ENCODE measurements around the gene MC3R.
"Not testable (repeated sequence)": the region's sequence is repeated elsewhere in the genome, so short reads cannot be mapped to it uniquely, and the experiment has no call there.

MC3R gene
- 0 reads per million in 4 donors for total RNA-seq

GRCh38 chr20:56247954-56248782 lies at the start of gene MC3R:
Gene MC3R (plus strand): TSS chr20:56248732. CDS start chr20:56248844, 112 bp downstream.
- peak in 3 of 5 donors; percentile 5 to 28 (median 27) for DNase-seq

- no peak for DNase-seq
These were observed 48.1 kb upstream of the MC3R start for GRCh38 chr20:56200456-56200855.

- no peak for DNase-seq
These were observed 45.9 kb upstream of the MC3R start for GRCh38 chr20:56202493-56203077.

- DNase-seq, result no peak
These were observed 44.3 kb upstream of the MC3R start for GRCh38 chr20:56204206-56204605.

- no peak for DNase-seq
These were observed 43.2 kb upstream of the MC3R start for GRCh38 chr20:56205346-56205745.

GRCh38 chr20:56207656-56208055 lies 40.9 kb upstream of the MC3R start:
- DNase-seq, result no peak

GRCh38 chr20:56208121-56208520 lies 40.4 kb upstream of the MC3R start:
- no peak for DNase-seq

- no peak for DNase-seq
These were observed 37.5 kb upstream of the MC3R start for GRCh38 chr20:56211051-56211450.

GRCh38 chr20:56212091-56212490 lies 36.4 kb upstream of the MC3R start:
- no peak for DNase-seq

- no peak for DNase-seq
These were observed 35.2 kb upstream of the MC3R start for GRCh38 chr20:56213321-56213720.

- no peak for DNase-seq
These were observed 33.4 kb upstream of the MC3R start for GRCh38 chr20:56215115-56215514.

GRCh38 chr20:56217829-56218228 lies 30.7 kb upstream of the MC3R start:
- DNase-seq, result no peak

- DNase-seq, result not testable (repeated sequence)
These were observed 27.3 kb upstream of the MC3R start for GRCh38 chr20:56221186-56221585.

- no peak for DNase-seq
These were observed 26.3 kb upstream of the MC3R start for GRCh38 chr20:56222201-56222600.

- DNase-seq, result no peak
These were observed 25.6 kb upstream of the MC3R start for GRCh38 chr20:56222945-56223344.

- DNase-seq, result no peak
These were observed 25.2 kb upstream of the MC3R start for GRCh38 chr20:56223352-56223751.

- DNase-seq, result no peak
These were observed 20.5 kb upstream of the MC3R start for GRCh38 chr20:56228021-56228420.

- DNase-seq, result no peak
These were observed 18.7 kb upstream of the MC3R start for GRCh38 chr20:56229812-56230211.

- DNase-seq, result no peak
These were observed 14.4 kb upstream of the MC3R start for GRCh38 chr20:56234110-56234509.

GRCh38 chr20:56237335-56237734 lies 11.2 kb upstream of the MC3R start:
- no peak for DNase-seq

- DNase-seq, result no peak
These were observed 4.3 kb upstream of the MC3R start for GRCh38 chr20:56244259-56244658.

GRCh38 chr20:56245761-56246160 lies 2.8 kb upstream of the MC3R start:
- DNase-seq, result no peak

GRCh38 chr20:56249244-56249955 lies 868 bp downstream of the MC3R start:
- peak in 1 of 5 donors; percentile 3 for DNase-seq

- DNase-seq, result no peak
These were observed 1.4 kb downstream of the MC3R start for GRCh38 chr20:56249956-56250355.

Data from T-helper 1 cell (primary cell).